Stimulated activated CD8-positive, alpha-beta memory T cell treated with anti-CD3 and anti-CD28 coated beads, Interleukin-2, amount 100 ng/mL, for 1 hour (primary cell): ENCODE measurements around the gene THRAP3.

Source experiments
- DNase-seq, 2 donors: peaks; one replicate each; pipeline ENCODE4 v3.0.0-alpha.2; 2020; ENCODE audit warnings: low read depth in 2 of 2

The THRAP3 gene

GRCh38 chr1:36327421-36328087, 103.3 kb downstream of the THRAP3 start:
- DNase-seq: no peak

- no peak for DNase-seq
Measured at GRCh38 chr1:36328088-36328480, 103.8 kb downstream of the THRAP3 start.

GRCh38 chr1:36328713-36329112, 104.5 kb downstream of the THRAP3 start:
- DNase-seq: no peak

GRCh38 chr1:36329817-36330216, 105.6 kb downstream of the THRAP3 start:
- DNase-seq: no peak

- DNase-seq: no peak
Measured at GRCh38 chr1:36330940-36331339, 106.7 kb downstream of the THRAP3 start.

GRCh38 chr1:36337830-36338229, 113.6 kb downstream of the THRAP3 start:
- no peak for DNase-seq

GRCh38 chr1:36339215-36339614, 115.0 kb downstream of the THRAP3 start:
- DNase-seq: no peak

GRCh38 chr1:36339615-36340014, 115.4 kb downstream of the THRAP3 start:
- no peak for DNase-seq

GRCh38 chr1:36341626-36342320, 117.5 kb downstream of the THRAP3 start:
- no peak for DNase-seq

- peak in 1 of 2 donors; percentile 35 for DNase-seq
Measured at GRCh38 chr1:36342426-36343185, 118.4 kb downstream of the THRAP3 start.

GRCh38 chr1:36343651-36344394, 119.6 kb downstream of the THRAP3 start:
- DNase-seq: no peak

GRCh38 chr1:36344395-36344680, 120.1 kb downstream of the THRAP3 start:
- DNase-seq: no peak

GRCh38 chr1:36345353-36345752, 121.1 kb downstream of the THRAP3 start:
- no peak for DNase-seq

- DNase-seq: no peak
Measured at GRCh38 chr1:36346741-36347370, 122.6 kb downstream of the THRAP3 start.

- no peak for DNase-seq
Measured at GRCh38 chr1:36349241-36349671, 125.0 kb downstream of the THRAP3 start.

- no peak for DNase-seq
Measured at GRCh38 chr1:36349839-36350238, 125.6 kb downstream of the THRAP3 start.

GRCh38 chr1:36350659-36351226, 126.5 kb downstream of the THRAP3 start:
- DNase-seq: peak in 1 of 2 donors; percentile 26

- DNase-seq: no peak
Measured at GRCh38 chr1:36351227-36351977, 127.2 kb downstream of the THRAP3 start.

- no peak for DNase-seq
Measured at GRCh38 chr1:36352125-36352909, 128.1 kb downstream of the THRAP3 start.
